Prostate gland (tissue), 2 donors: ENCODE measurements around the gene TPSG1. TPM values are rescaled to one million over a fixed set of nuclear protein-coding genes. Genes with fewer than 3 reads are reported as not detected.
"Not testable (repeated sequence)": the region's sequence is repeated elsewhere in the genome, so short reads cannot be mapped to it uniquely, and the experiment has no call there.

Experiments used
- DNase-seq: peaks from one replicate; pipeline ENCODE4 v3.0.0-alpha.2; 2019; ENCODE audit warnings: low spot score
- H3K27ac ChIP-seq, 2 donors: fragments of 200-600 bp; sonication (generic); 2 replicates each; pipeline ENCODE4 v1.5.1; 2017 to 2019
- H3K27me3 ChIP-seq: fragments of 200-600 bp; sonication (generic); replicated peaks from 2 replicates; pipeline ENCODE4 v1.5.1; 2019; ENCODE audit not compliant: insufficient read depth
- H3K36me3 ChIP-seq, 2 donors: fragments of 200-600 bp; sonication (generic); 1 replicate in 1 of 2; 2 replicates in 1 of 2; pipeline versions ENCODE4 v1.5.1 to v1.8.1; 2017 to 2019
- H3K4me1 ChIP-seq: fragments of 200-600 bp; sonication (generic); replicated peaks from 2 replicates; pipeline ENCODE4 v1.5.1; 2019
- H3K4me3 ChIP-seq, 2 donors: fragments of 200-600 bp; sonication (generic); 2 replicates each; pipeline ENCODE4 v1.5.1; 2017 to 2019
- H3K9me3 ChIP-seq: fragments of 200-600 bp; sonication (generic); 2 replicates; pipeline ENCODE4 v1.5.1; 2017
- POLR2A ChIP-seq: fragments of 450-650 bp; IDR thresholded peaks from one replicate; pipeline ENCODE4 v1.6.1; 2016; ENCODE audit warnings: antibody characterized with exemption, mild to moderate bottlenecking
- POLR2AphosphoS5 ChIP-seq: sonication (generic); formaldehyde crosslinking; IDR thresholded peaks from one replicate; pipeline ENCODE4 v1.6.1; 2017; ENCODE audit warnings: antibody characterized with exemption
- WGBS: methylation state at CpG from one replicate; pipeline ENCODE4 v1.1.5; 2018; 5-methylcytosine and 5-hydroxymethylcytosine counted together
- intact Hi-C: fragments of 100-400 bp; cut with DNase I; formaldehyde crosslinking; loops from one replicate; pipeline ENCODE4 v1.14.2; 2022
- total RNA-seq, 2 donors: library from RNA; depleted of rRNA; stranded (reverse); fragments of >200 nt; gene quantifications; one replicate each; pipeline ENCODE4 v1.1.0, GENCODE V29; 2016
- TF ChIP-seq, protein P1 (sequence below), 4 experiments: fragments of 200-600 bp in 2 of 4; fragments of 450-650 bp in 2 of 4; sonication (generic) in 2 of 4; IDR thresholded peaks; 1 replicate in 3 of 4; 2 replicates in 1 of 4; pipeline ENCODE4 v1.5.1; 2016 to 2019; ENCODE audit warnings: antibody characterized with exemption in 4 of 4, mild to moderate bottlenecking in 2 of 4, moderate library complexity in 2 of 4

The TPSG1 gene
- total RNA-seq, 2 donors from 2014 or later = not detected

DNA sequence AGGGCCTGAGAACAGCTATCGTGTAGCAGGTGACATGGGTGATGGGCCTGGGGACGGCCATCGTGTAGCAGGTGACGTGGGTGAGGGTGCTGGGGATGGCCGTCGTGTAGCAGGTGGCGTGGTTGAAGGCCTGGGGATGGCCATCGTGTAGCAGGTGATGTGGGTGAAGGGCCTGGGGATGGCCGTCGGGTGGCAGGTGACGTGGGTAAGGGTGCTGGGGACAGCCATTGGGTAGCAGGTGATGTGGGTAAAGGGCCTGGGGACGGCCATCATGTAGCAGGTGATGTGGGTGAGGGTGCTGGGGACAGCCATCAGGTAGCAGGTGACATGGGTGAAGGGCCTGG, 46.3 kb upstream of the TPSG1 start:
- Histone ChIP-seq H3K9me3 (no peaks in the 10 kb centered on the region), H3K4me1 (no peaks in the 10 kb centered on the region), H3K27ac (no peak overlapping the region), H3K4me3 (no peak overlapping the region), H3K36me3 (no peaks in the 10 kb centered on the region), H3K27me3 (no peaks in the 10 kb centered on the region)
- 69% methylated on average over 12 of the region's 12 CpGs for WGBS
- TF ChIP-seq POLR2A (no peak), POLR2AphosphoS5 (no peak)
- TF ChIP-seq, protein P1, sequence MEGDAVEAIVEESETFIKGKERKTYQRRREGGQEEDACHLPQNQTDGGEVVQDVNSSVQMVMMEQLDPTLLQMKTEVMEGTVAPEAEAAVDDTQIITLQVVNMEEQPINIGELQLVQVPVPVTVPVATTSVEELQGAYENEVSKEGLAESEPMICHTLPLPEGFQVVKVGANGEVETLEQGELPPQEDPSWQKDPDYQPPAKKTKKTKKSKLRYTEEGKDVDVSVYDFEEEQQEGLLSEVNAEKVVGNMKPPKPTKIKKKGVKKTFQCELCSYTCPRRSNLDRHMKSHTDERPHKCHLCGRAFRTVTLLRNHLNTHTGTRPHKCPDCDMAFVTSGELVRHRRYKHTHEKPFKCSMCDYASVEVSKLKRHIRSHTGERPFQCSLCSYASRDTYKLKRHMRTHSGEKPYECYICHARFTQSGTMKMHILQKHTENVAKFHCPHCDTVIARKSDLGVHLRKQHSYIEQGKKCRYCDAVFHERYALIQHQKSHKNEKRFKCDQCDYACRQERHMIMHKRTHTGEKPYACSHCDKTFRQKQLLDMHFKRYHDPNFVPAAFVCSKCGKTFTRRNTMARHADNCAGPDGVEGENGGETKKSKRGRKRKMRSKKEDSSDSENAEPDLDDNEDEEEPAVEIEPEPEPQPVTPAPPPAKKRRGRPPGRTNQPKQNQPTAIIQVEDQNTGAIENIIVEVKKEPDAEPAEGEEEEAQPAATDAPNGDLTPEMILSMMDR (IDR thresholded peaks at IDR 0.05) = no peak
- no peak for DNase-seq
- intact Hi-C loops = no loop called here

DNA sequence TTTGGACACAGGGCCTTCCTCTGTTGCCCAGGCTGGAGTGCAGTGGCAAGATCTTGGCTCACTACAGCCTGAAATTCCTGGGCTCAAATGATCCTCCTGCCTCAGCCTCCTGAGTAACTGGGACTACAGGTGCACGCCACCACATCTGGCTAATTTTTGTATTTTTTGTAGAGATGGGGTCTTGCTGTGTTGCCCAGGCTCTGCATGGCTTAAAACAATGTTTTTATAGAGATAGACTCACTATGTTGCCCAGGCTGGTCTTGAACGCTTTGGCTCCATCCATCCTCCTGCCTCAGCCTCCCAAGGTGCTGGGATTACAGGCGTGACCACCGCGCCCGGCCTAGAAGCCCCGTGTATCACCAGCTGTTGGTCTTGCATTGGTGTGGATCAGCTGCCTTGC, 44.4 kb upstream of the TPSG1 start:
- WGBS = 92% methylated on average over 7 of the region's 7 CpGs
- intact Hi-C loops, H3K27me3 ChIP-seq: not testable (repeated sequence)

DNA sequence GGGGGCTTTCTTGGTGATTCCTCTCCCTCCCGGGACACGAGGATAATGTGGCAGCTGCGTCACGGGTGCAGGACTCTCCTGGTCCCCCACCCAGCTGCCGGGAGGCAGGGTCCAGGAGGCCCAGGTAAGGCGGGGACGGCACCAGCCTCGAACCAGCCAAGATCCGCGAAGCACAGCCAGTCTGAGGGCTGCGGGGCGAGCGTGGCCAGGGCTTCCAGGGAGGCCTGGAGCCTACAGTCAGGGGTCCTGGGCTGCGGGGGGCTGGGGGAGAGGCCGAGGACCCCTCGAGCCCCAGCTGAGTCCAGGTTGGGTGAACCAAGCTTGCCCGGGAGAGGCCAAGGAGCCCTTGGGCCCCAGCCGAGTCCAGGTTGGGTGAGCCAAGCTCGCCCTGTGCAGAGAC, 40.8 kb upstream of the TPSG1 start:
- Histone ChIP-seq H3K27ac (no peak overlapping the region), H3K27me3 (peaks cover 8% of the 10 kb centered on the region), H3K4me3 (no peak overlapping the region), H3K9me3 (no peaks in the 10 kb centered on the region), H3K36me3 (no peaks in the 10 kb centered on the region), H3K4me1 (no peaks in the 10 kb centered on the region)
- WGBS = 85% methylated on average over 17 of the region's 19 CpGs
- no peak for DNase-seq
- TF ChIP-seq, protein P1 (IDR thresholded peaks at IDR 0.05) = no peak
- intact Hi-C loops = no loop called here

More for the DNA sequence above, 44.4 kb upstream of the TPSG1 start:
- not testable (repeated sequence) for H3K4me1 ChIP-seq, H3K4me3 ChIP-seq, DNase-seq, H3K36me3 ChIP-seq, H3K27ac ChIP-seq, H3K9me3 ChIP-seq

DNA sequence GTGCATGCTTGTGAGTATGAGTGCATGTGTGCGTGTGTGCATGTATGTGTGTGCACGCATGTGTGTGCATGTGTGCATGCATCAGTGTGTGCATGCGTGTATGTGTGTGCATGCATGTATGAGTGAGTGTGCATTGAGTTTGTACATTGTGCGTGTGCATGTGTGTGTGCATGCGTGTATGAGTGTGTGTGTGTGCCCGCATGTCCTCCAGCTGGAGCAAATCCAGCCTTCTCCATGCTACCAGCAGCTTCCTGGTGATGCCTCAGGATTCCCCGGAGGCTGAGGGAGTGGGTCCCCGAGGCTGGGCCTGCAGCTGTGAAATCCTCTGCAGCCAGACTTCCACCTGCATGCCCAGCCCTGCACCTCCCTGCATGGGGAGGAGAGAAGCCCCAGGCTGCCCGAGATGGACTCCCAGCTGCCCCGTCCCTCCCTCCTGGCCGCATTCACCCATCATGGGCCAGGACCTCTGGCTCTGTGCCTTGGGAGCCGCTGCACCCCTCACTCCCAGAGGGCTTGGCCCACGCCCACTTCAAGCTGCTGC, 40.1 kb upstream of the TPSG1 start:
- H3K36me3 ChIP-seq = no peaks in the 10 kb centered on the region
- no peaks in the 10 kb centered on the region for H3K4me1 ChIP-seq
- no peak for DNase-seq
- intact Hi-C loops = no loop called here
- TF ChIP-seq POLR2A = no peak
- TF ChIP-seq, protein P1 (IDR thresholded peaks at IDR 0.05) = no peak
- TF ChIP-seq POLR2AphosphoS5 = no peak
- no peaks in the 10 kb centered on the region for H3K9me3 ChIP-seq
- no peak overlapping the region for H3K4me3 ChIP-seq
- H3K27me3 ChIP-seq = peaks cover 15% of the 10 kb centered on the region
- WGBS = 75% methylated on average over 13 of the region's 13 CpGs
- H3K27ac ChIP-seq = no peak overlapping the region

DNA sequence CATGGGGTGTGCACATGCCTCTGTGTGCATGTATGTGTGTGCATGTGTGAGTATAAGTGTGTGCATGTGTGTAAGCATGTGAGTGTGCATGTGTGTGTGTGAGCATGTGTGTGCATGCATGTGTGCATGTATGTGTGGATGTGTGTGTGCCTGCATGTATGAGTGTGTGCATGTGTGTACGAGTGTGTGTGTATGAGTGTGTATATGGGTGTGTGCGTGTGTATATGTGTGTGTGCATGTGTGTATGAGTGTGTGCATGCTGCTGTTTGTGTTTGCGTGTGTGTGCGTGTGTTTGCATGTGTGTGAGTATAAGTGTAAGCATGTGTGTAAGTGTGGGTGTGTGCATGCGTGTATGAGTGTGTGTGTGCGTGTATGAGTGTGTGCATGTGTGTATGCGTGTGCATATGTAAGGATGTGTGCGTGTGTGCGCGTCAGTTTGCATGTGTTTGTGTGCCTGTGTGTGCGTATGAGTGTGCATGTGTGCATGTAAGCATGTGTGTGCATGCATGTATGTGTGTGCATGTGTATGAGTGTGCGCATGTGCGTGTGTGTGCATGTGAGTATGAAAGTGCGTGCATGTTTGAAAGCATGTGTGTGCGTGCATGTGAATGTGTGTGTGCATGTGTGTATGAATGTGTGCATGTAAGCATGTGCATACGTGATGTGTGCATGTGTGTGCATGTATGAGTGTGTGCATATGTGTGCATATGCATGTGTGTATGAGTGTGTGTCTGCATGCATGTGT, 39.4 kb upstream of the TPSG1 start:
- 90% methylated on average over 16 of the region's 16 CpGs for WGBS
- Histone ChIP-seq H3K4me3 (no peak overlapping the region), H3K4me1 (no peaks in the 10 kb centered on the region), H3K27ac (no peak overlapping the region), H3K36me3 (no peaks in the 10 kb centered on the region), H3K27me3 (peaks cover 21% of the 10 kb centered on the region), H3K9me3 (no peaks in the 10 kb centered on the region)
- intact Hi-C loops = no loop called here
- no peak for DNase-seq
- TF ChIP-seq POLR2AphosphoS5 (no peak), POLR2A (no peak)
- TF ChIP-seq, protein P1 (IDR thresholded peaks at IDR 0.05) = no peak
